ENCODE results near the gene WFDC8.

DNA sequence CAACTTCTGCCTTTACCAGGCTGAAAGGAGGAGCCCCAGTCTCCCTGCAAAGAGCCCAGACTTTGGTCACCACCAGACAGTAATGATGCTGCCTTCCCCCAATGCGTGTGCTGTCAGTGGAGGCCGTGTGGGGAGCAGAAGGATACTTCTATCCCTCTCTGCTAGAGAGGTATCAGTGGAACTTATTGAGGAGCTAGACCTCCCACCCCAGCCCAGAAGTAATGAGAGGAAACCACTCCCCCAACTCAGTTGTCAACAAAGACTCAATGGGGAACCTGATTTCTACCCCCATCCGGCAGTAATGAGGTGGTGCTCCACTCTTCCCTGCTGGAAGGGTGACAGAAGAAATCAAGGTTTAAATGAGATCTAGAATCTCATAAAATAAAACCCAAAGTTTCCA lies 4.4 kb upstream of the WFDC8 start:
- TF ChIP-seq EZH2 (IDR thresholded peaks at IDR 0.05; ENCODE audit: borderline replicate concordance, low read length) (no peak), CTCF (IDR thresholded peaks at IDR 0.05; ENCODE audit: low read length) (no peak)
